ENCODE results near the gene PCDH9. TPM values are rescaled to one million over a fixed set of nuclear protein-coding genes. Genes with fewer than 3 reads are reported as not detected.

The PCDH9 gene
- total and polyA plus RNA-seq, 2 of the 4 experiments (the other 2 are of a cell fraction), result 2.2 to 10.2 TPM

- Histone ChIP-seq H3K27me3 (ENCODE audit: control insufficient read depth, insufficient read depth, low read length) (no peaks in the 10 kb centered on the region), H3K4me2 (ENCODE audit: low read depth, low read length) (no peak overlapping the region), H2BK120ac (ENCODE audit: low read depth, low read length) (no peak overlapping the region), H3K4me1 (ENCODE audit: control insufficient read depth, insufficient read depth, low read length) (no peaks in the 10 kb centered on the region), H2BK15ac (ENCODE audit: low read depth, low read length) (no peak overlapping the region), H3K36me3 (ENCODE audit: control insufficient read depth, insufficient read depth, low read length) (no peaks in the 10 kb centered on the region), H4K20me1 (ENCODE audit: insufficient read depth, low read length) (no peaks in the 10 kb centered on the region), H3K4me3 (ENCODE audit: insufficient read depth, low read depth, low read length) (no peak overlapping the region), H4K8ac (ENCODE audit: low read depth in 2 of 2, low read length in 2 of 2) (no peak overlapping the region), H3K18ac (ENCODE audit: low read depth, low read length) (no peak overlapping the region), H3K9ac (ENCODE audit: low read depth, low read length) (no peak overlapping the region), H4K5ac (ENCODE audit: low read depth, low read length) (no peak overlapping the region), H4K91ac (ENCODE audit: insufficient read depth, low read depth, low read length) (no peak overlapping the region), H2BK5ac (ENCODE audit: low read depth, low read length, poor library complexity, severe bottlenecking) (no peak overlapping the region), H2BK20ac (ENCODE audit: low read depth, low read length) (no peak overlapping the region), H3K4ac (ENCODE audit: low read depth, low read length) (no peak overlapping the region), H2AFZ (replicated peaks; ENCODE audit: low read length, poor library complexity) (no peak overlapping the region), H3K9me1 (ENCODE audit: insufficient read depth, low read length) (no peaks in the 10 kb centered on the region), H3K9me3 (ENCODE audit: control insufficient read depth, insufficient read depth, low read length) (no peaks in the 10 kb centered on the region), H3K79me1 (ENCODE audit: low read depth in 1 of 2, low read length in 2 of 2) (no peaks in the 10 kb centered on the region), H3K56ac (ENCODE audit: extremely low read depth, insufficient read depth, low read length) (no peak overlapping the region), H3K23ac (ENCODE audit: low read depth, low read length) (no peak overlapping the region), H2AK9ac (replicated peaks; ENCODE audit: low read depth, low read length, poor library complexity) (no peak overlapping the region), H3K14ac (replicated peaks; ENCODE audit: low read depth, low read length) (no peak overlapping the region), H2AK5ac (ENCODE audit: low read depth, low read length) (no peak overlapping the region), H3K27ac (ENCODE audit: insufficient read depth, low read length) (no peak overlapping the region)
- TF ChIP-seq CHD1 (IDR thresholded peaks at IDR 0.05; ENCODE audit: low read depth, low read length) (no peak), ELK1 (IDR thresholded peaks at IDR 0.05; ENCODE audit: borderline replicate concordance, low read depth, low read length) (no peak), CEBPB (IDR thresholded peaks at IDR 0.05; ENCODE audit: low read depth, low read length) (no peak), USF2 (IDR thresholded peaks at IDR 0.05; ENCODE audit: low read depth, low read length) (no peak), MAFK (IDR thresholded peaks at IDR 0.05; ENCODE audit: low read depth, low read length) (no peak), RAD21 (IDR thresholded peaks at IDR 0.05; ENCODE audit: low read length) (no peak), POLR2A (IDR thresholded peaks at IDR 0.05; ENCODE audit: low read depth, low read length) (no peak)
- intact Hi-C loops (cut with micrococcal nuclease), result no loop called here
- no CpG with 5 or more reads among the region's 1 CpG for WGBS, 2 experiments (ENCODE audit: extremely low coverage in 2 of 2, insufficient read length in 1 of 2)
- ChIA-PET CTCF (no interaction called here), POLR2A (ENCODE audit: unreplicated experiment) (no interaction called here)
- ATAC-seq (ENCODE audit: low read depth) (no peak), DNase-seq (no peak)
- dilution Hi-C loops (cut with HindIII; ENCODE audit: low sequenced_read_pairs, unreplicated experiment), result no loop called here
- in situ Hi-C loops (cut with MboI; ENCODE audit: low sequenced_read_pairs), result no loop called here
- no TSS peak for BruUV-seq (replicated peaks)
These were observed 98.7 kb downstream of the PCDH9 start for GRCh38 chr13:67131393-67131792.

All from IMR-90 (cell line).